ENCODE results near the gene RELB. TPM values are rescaled to one million over a fixed set of nuclear protein-coding genes. Genes with fewer than 3 reads are reported as not detected.

The RELB gene
- total and polyA plus RNA-seq, 2 of the 4 experiments (the other 2 are of a cell fraction): 5.0 to 17.2 TPM

DNA sequence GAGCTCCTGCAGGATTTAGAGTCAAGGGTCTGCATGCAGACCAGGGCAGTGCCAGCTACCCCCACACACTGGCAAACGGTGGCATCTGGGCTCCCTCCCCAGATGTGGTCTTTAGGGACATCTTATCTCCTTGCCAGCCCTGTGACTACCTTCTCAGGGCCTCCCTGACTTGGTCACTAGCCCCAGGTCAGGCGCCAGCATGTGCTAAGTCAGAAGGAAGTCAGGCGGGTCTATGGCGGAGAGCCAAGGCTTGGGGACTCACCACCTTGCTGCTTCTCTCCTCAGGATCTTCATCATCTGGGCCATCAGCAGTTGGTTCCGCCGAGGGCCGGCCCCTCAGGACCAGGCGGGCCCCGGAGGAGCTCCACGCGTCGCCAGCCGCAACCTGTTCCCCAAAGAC, 28.5 kb upstream of the RELB start:
- H3K56ac ChIP-seq (ENCODE audit: extremely low read depth, insufficient read depth, low read length): no peak overlapping the region
- H3K27me3 ChIP-seq (ENCODE audit: control insufficient read depth, insufficient read depth, low read length): no peaks in the 10 kb centered on the region
- H2BK120ac ChIP-seq (ENCODE audit: low read depth, low read length): no peak overlapping the region
- intact Hi-C loops (cut with micrococcal nuclease): no loop called here
- H4K8ac ChIP-seq (ENCODE audit: low read depth in 2 of 2, low read length in 2 of 2): no peak overlapping the region
- H3K14ac ChIP-seq (replicated peaks; ENCODE audit: low read depth, low read length): no peak overlapping the region
- peaks cover 13% of the 10 kb centered on the region for H4K20me1 ChIP-seq (ENCODE audit: insufficient read depth, low read length)
- BruUV-seq (replicated peaks): no TSS peak
- no peak overlapping the region for H3K4me3 ChIP-seq (ENCODE audit: insufficient read depth, low read depth, low read length)
- H3K9ac ChIP-seq (ENCODE audit: low read depth, low read length): no peak overlapping the region
- H2BK5ac ChIP-seq (ENCODE audit: low read depth, low read length, poor library complexity, severe bottlenecking): no peak overlapping the region
- no peak overlapping the region for H3K27ac ChIP-seq (ENCODE audit: insufficient read depth, low read length)
- H3K9me3 ChIP-seq (ENCODE audit: control insufficient read depth, insufficient read depth, low read length): no peaks in the 10 kb centered on the region
- H4K91ac ChIP-seq (ENCODE audit: insufficient read depth, low read depth, low read length): no peak overlapping the region
- H3K4me1 ChIP-seq (ENCODE audit: control insufficient read depth, insufficient read depth, low read length): no peaks in the 10 kb centered on the region
- H3K79me1 ChIP-seq (ENCODE audit: low read depth in 1 of 2, low read length in 2 of 2): peaks cover 4 to 32% of the 10 kb centered on the region in 2 experiments
- H3K4ac ChIP-seq (ENCODE audit: low read depth, low read length): no peak overlapping the region
- in situ Hi-C loops (cut with MboI; ENCODE audit: low sequenced_read_pairs): no loop called here
- no peak overlapping the region for H3K23ac ChIP-seq (ENCODE audit: low read depth, low read length)
- ChIA-PET CTCF (no interaction called here), POLR2A (ENCODE audit: unreplicated experiment) (no interaction called here)
- H4K5ac ChIP-seq (ENCODE audit: low read depth, low read length): no peak overlapping the region
- no peak for TF ChIP-seq CHD1 (IDR thresholded peaks at IDR 0.05; ENCODE audit: low read depth, low read length)
- no peak for TF ChIP-seq FOS (IDR thresholded peaks at IDR 0.05; ENCODE audit: low read depth, low read length)
- no peak for TF ChIP-seq POLR2A (IDR thresholded peaks at IDR 0.05; ENCODE audit: low read depth, low read length)
- TF ChIP-seq BHLHE40 (IDR thresholded peaks at IDR 0.05; ENCODE audit: low read depth, low read length): no peak
- TF ChIP-seq CTCF (conservative IDR thresholded peaks at IDR 0.05; ENCODE audit: low read depth, low read length): no peak
- TF ChIP-seq MAFK (IDR thresholded peaks at IDR 0.05; ENCODE audit: low read depth, low read length): no peak
- TF ChIP-seq, protein P1, sequence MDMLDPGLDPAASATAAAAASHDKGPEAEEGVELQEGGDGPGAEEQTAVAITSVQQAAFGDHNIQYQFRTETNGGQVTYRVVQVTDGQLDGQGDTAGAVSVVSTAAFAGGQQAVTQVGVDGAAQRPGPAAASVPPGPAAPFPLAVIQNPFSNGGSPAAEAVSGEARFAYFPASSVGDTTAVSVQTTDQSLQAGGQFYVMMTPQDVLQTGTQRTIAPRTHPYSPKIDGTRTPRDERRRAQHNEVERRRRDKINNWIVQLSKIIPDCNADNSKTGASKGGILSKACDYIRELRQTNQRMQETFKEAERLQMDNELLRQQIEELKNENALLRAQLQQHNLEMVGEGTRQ (IDR thresholded peaks at IDR 0.05; ENCODE audit: low read depth, low read length): no peak
- no peak for TF ChIP-seq MAZ (IDR thresholded peaks at IDR 0.05; ENCODE audit: borderline replicate concordance, low read depth, low read length)
- TF ChIP-seq, protein P2, sequence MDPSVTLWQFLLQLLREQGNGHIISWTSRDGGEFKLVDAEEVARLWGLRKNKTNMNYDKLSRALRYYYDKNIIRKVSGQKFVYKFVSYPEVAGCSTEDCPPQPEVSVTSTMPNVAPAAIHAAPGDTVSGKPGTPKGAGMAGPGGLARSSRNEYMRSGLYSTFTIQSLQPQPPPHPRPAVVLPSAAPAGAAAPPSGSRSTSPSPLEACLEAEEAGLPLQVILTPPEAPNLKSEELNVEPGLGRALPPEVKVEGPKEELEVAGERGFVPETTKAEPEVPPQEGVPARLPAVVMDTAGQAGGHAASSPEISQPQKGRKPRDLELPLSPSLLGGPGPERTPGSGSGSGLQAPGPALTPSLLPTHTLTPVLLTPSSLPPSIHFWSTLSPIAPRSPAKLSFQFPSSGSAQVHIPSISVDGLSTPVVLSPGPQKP (IDR thresholded peaks at IDR 0.05; ENCODE audit: borderline replicate concordance, low read depth, low read length): no peak
- no peak for TF ChIP-seq RFX5 (IDR thresholded peaks at IDR 0.05; ENCODE audit: low read depth, low read length)
- no peak for TF ChIP-seq MXI1 (IDR thresholded peaks at IDR 0.05; ENCODE audit: borderline replicate concordance, low read depth, low read length)
- TF ChIP-seq RCOR1 (IDR thresholded peaks at IDR 0.05; ENCODE audit: insufficient replicate concordance, low read length): no peak
- no peak for TF ChIP-seq RAD21 (IDR thresholded peaks at IDR 0.05; ENCODE audit: low read length)
- TF ChIP-seq CEBPB (IDR thresholded peaks at IDR 0.05; ENCODE audit: low read depth, low read length): no peak
- no peak for TF ChIP-seq SMC3 (IDR thresholded peaks at IDR 0.05; ENCODE audit: low read depth, low read length)
- no peak for TF ChIP-seq NFE2L2 (IDR thresholded peaks at IDR 0.05; ENCODE audit: low read depth, low read length)
- no peak overlapping the region for H2BK20ac ChIP-seq (ENCODE audit: low read depth, low read length)
- ATAC-seq (ENCODE audit: low read depth) (no peak), DNase-seq (no peak)
- H3K4me2 ChIP-seq (ENCODE audit: low read depth, low read length): no peak overlapping the region
- dilution Hi-C loops (cut with HindIII; ENCODE audit: low sequenced_read_pairs, unreplicated experiment): no loop called here
- H2AK9ac ChIP-seq (replicated peaks; ENCODE audit: low read depth, low read length, poor library complexity): no peak overlapping the region
- peaks cover 58% of the 10 kb centered on the region for H3K36me3 ChIP-seq (ENCODE audit: control insufficient read depth, insufficient read depth, low read length)
- H2AFZ ChIP-seq (replicated peaks; ENCODE audit: low read length, poor library complexity): no peak overlapping the region
- H3K18ac ChIP-seq (ENCODE audit: low read depth, low read length): no peak overlapping the region
- WGBS, 2 experiments (ENCODE audit: extremely low coverage in 2 of 2, insufficient read length in 1 of 2): 93% methylated on average over 2 of the region's 13 CpGs; no CpG with 5 or more reads in 1 of the 2 experiments
- no peak overlapping the region for H2BK15ac ChIP-seq (ENCODE audit: low read depth, low read length)
- H3K9me1 ChIP-seq (ENCODE audit: insufficient read depth, low read length): no peaks in the 10 kb centered on the region
- H2AK5ac ChIP-seq (ENCODE audit: low read depth, low read length): no peak overlapping the region

Measured in IMR-90 (cell line).